Lower lobe of right lung (tissue), 2 donors: ENCODE data around the gene NEK4. TPM values are rescaled to one million over a fixed set of nuclear protein-coding genes. Genes with fewer than 3 reads are reported as not detected.

Source experiments
- ATAC-seq, 2 donors: fragments of 200-7000 bp; cut with Tn5 transposase; one replicate each; pipeline ENCODE4 v1.9.1; 2020 to 2022; ENCODE audit warnings: mild to moderate bottlenecking in 2 of 2, moderate library complexity in 2 of 2
- DNase-seq: peaks from one replicate; pipeline ENCODE4 v3.0.0-alpha.2; 2020
- H3K27ac ChIP-seq: fragments of 200-600 bp; one replicate; pipeline ENCODE4 v1.8.0; 2022
- H3K27me3 ChIP-seq: fragments of 200-600 bp; one replicate; pipeline ENCODE4 v1.8.0; 2022; ENCODE audit warnings: low read depth
- H3K36me3 ChIP-seq: fragments of 200-600 bp; one replicate; pipeline ENCODE4 v1.8.0; 2022; ENCODE audit warnings: mild to moderate bottlenecking
- H3K4me1 ChIP-seq: fragments of 200-600 bp; one replicate; pipeline ENCODE4 v1.8.0; 2022
- H3K4me3 ChIP-seq: fragments of 200-600 bp; one replicate; pipeline ENCODE4 v1.8.0; 2022; ENCODE audit warnings: mild to moderate bottlenecking
- H3K9me3 ChIP-seq: fragments of 200-600 bp; one replicate; pipeline ENCODE4 v1.8.0; 2022
- CTCF ChIP-seq: fragments of 200-600 bp; IDR thresholded peaks from one replicate; pipeline ENCODE4 v1.8.0; 2022; ENCODE audit warnings: antibody characterized with exemption, mild to moderate bottlenecking
- intact Hi-C: fragments of 100-400 bp; cut with DNase I; formaldehyde crosslinking; loops from one replicate; pipeline ENCODE4 v1.11.0; 2022
- total RNA-seq: library from RNA; stranded (reverse); fragmentation: NEBNext Ultra II Directional; extraction: Animal tissue kit (Norgen Biotek cat#: 25700); gene quantifications from one replicate; pipeline ENCODE4 v1.2.1, GENCODE V29; 2021
- donor health status: DM: no; HTN: yes; CAD: no; lungs with severe emphysema.

The NEK4 gene
- total RNA-seq, 1 donor from 2014 or later: 25.1 TPM

DNA sequence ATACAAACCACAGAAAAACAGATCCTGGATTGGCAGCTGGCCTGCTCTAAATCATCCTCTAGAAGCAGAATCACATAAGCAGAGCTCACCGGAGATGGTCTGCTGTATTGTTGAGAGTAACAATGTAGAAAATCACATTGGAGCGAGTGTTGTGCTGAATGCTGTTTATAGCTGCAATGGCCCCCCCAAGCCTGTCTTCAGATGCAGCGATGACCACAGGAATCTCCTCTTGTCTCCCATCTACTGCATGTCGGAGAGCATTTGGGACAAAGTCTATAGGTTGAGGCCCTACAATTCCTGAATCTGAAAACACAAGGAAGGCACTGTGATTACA is 73.1 kb downstream of the NEK4 start:
- H3K27ac ChIP-seq: no peak overlapping the region
- no peaks in the 10 kb centered on the region for H3K4me1 ChIP-seq
- TF ChIP-seq CTCF: no peak
- no peak overlapping the region for H3K4me3 ChIP-seq
- ATAC-seq: no peak
- no peak for DNase-seq
- no peaks in the 10 kb centered on the region for H3K27me3 ChIP-seq
- intact Hi-C loops: no loop called here
- H3K9me3 ChIP-seq: no peaks in the 10 kb centered on the region
- peaks cover 74% of the 10 kb centered on the region for H3K36me3 ChIP-seq

DNA sequence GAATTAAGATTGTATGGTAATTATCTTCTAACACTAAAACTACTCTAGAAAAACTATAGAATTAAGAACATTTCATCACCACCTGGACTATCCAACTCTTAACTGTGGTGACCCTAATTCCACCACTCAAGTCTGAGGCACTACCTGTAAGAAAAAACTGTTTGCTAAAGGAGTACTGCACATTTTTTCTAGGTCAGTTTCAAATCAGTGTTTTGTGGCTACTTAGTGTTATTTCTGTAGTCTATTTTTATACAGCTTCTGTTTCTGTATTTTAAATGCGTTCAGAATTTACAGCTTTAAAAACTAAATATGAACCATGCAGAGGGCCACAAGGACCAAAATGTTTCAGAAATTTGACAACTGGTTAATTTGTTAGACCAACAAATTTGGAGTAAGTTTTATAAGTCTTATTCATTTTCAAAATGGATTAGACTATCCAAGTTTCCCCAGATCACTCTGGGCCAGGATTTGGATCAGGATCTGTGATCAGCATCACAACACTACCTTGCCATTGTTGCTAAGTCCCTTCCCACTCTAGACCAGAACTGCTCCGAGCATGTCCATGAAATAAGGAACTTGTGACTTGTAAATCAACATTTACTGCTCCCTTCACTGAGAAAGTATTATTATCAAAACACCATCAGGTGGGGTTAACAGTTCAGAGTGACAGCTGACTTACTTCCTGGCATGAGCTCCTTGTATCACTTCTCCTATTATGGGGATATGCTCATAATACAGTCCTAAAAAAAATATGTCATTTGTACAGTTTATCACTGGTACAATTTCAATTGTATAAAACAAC is 73.7 kb downstream of the NEK4 start:
- H3K9me3 ChIP-seq: no peaks in the 10 kb centered on the region
- H3K4me3 ChIP-seq: no peak overlapping the region
- intact Hi-C loops: no loop called here
- H3K27ac ChIP-seq: no peak overlapping the region
- no peaks in the 10 kb centered on the region for H3K27me3 ChIP-seq
- ATAC-seq: no peak
- peaks cover 80% of the 10 kb centered on the region for H3K36me3 ChIP-seq
- H3K4me1 ChIP-seq: no peaks in the 10 kb centered on the region
- DNase-seq: no peak
- TF ChIP-seq CTCF: no peak

DNA sequence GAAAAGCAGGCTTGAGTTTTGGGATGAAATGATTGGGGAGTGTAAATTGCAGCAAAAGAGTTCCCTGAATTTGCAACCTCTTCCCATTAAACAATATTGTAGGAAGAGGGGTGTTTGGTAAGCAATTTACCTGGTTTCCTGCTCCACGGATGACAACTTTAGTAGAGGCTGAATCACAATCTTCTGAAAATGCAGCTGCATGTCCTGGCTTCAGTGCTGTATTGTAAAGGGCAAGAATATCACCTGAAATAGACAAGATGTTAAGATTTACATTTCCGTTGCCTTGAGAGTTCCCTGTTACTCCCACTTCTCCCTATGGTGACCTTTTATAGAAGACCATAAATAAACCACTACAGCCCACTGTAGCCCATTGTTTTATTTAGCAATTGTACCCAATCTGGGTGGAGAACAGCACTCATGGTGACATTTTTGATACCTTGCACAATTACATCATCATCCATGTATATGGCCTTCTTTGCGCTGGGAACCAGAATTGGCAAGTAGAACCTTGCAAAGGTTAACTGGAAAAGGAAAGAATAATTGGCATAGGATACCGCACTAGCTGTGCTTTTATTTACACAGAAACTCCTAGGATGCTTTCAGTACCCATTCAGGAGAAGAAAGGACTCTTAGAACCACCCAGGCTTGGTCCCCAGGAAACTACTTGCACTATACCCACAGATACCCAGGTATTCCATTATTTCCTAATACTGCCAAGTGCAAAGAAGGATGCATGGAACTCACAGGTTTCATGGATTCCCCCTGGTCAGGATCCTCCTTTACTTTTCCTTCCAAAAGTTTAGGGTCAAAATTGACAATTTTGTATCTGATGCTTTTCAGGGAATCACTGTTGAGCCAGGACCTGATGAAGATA is 74.7 kb downstream of the NEK4 start:
- Histone ChIP-seq H3K27ac (no peak overlapping the region), H3K4me3 (no peak overlapping the region), H3K36me3 (peaks cover 90% of the 10 kb centered on the region), H3K9me3 (no peaks in the 10 kb centered on the region), H3K27me3 (no peaks in the 10 kb centered on the region), H3K4me1 (no peaks in the 10 kb centered on the region)
- ATAC-seq: no peak
- intact Hi-C loops: no loop called here
- DNase-seq: no peak
- no peak for TF ChIP-seq CTCF

DNA sequence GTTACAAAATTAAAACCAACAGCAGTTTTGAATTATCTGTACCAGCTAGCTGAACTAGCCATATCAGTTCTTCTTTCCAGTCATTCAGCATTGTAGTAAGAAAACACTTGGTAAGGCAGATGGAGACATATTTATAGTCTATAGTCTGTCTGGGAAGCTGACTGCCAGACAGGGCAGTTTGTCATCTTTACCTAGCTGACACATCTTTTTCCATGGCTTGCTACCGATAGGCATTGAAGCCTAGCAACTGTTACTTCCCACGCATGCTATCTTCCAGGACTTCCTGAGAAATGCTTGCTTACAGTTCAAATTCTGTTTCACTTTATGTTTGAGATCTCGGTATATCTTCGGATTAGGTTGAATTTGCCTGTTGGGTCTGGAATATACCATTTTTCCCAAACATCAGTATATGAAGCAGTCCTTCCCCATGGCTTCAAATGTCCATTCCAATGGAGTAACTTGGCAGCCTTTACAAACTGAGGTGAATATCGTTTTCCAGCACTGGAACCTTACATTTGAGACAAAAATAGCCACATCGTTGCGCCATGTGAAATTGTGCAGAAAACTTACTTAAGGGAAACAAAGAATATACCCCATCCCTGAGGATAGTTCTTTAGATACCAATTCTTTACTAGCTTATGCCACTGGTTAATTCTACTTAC is 76.1 kb downstream of the NEK4 start:
- Histone ChIP-seq H3K4me1 (no peaks in the 10 kb centered on the region), H3K9me3 (no peaks in the 10 kb centered on the region), H3K36me3 (peaks cover 99% of the 10 kb centered on the region), H3K27ac (no peak overlapping the region), H3K27me3 (no peaks in the 10 kb centered on the region), H3K4me3 (no peak overlapping the region)
- TF ChIP-seq CTCF: no peak
- intact Hi-C loops: no loop called here
- DNase-seq (no peak), ATAC-seq (no peak)

GRCh38 chr3:52693071-52693470 is 77.7 kb downstream of the NEK4 start:
- TF ChIP-seq CTCF: no peak
- no peaks in the 10 kb centered on the region for H3K9me3 ChIP-seq
- H3K27ac ChIP-seq: no peak overlapping the region
- H3K27me3 ChIP-seq: no peaks in the 10 kb centered on the region
- H3K4me1 ChIP-seq: no peaks in the 10 kb centered on the region
- DNase-seq (no peak), ATAC-seq (no peak)
- no peak overlapping the region for H3K4me3 ChIP-seq
- peaks cover 100% of the 10 kb centered on the region for H3K36me3 ChIP-seq
- intact Hi-C loops: no loop called here
